Hepatocyte (in vitro differentiated cells): ENCODE measurements around the gene DHTKD1.

Experiments used
- EZH2 ChIP-seq: fragments of 200-600 bp; sonication (generic); IDR thresholded peaks from 2 replicates; pipeline ENCODE4 v1.6.1; 2016; ENCODE audit warnings: antibody characterized with exemption, mild to moderate bottlenecking, borderline replicate concordance
- TF ChIP-seq, protein P1 (sequence below): fragments of 200-600 bp; sonication (generic); IDR thresholded peaks from 2 replicates; pipeline ENCODE4 v1.5.1; 2016; ENCODE audit warnings: antibody characterized with exemption, mild to moderate bottlenecking; ENCODE audit not compliant: poor library complexity

GRCh38 chr10:12042409-12042796 is 26.4 kb upstream of the DHTKD1 start:
- TF ChIP-seq, protein P1, sequence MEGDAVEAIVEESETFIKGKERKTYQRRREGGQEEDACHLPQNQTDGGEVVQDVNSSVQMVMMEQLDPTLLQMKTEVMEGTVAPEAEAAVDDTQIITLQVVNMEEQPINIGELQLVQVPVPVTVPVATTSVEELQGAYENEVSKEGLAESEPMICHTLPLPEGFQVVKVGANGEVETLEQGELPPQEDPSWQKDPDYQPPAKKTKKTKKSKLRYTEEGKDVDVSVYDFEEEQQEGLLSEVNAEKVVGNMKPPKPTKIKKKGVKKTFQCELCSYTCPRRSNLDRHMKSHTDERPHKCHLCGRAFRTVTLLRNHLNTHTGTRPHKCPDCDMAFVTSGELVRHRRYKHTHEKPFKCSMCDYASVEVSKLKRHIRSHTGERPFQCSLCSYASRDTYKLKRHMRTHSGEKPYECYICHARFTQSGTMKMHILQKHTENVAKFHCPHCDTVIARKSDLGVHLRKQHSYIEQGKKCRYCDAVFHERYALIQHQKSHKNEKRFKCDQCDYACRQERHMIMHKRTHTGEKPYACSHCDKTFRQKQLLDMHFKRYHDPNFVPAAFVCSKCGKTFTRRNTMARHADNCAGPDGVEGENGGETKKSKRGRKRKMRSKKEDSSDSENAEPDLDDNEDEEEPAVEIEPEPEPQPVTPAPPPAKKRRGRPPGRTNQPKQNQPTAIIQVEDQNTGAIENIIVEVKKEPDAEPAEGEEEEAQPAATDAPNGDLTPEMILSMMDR: no peak
- no peak for TF ChIP-seq EZH2
